EL (cell line): ENCODE results near the gene RBCK1.

Experiments
- DNase-seq: peaks from one replicate; pipeline ENCODE4 v3.0.0-alpha.2; 2016

The RBCK1 gene

DNA sequence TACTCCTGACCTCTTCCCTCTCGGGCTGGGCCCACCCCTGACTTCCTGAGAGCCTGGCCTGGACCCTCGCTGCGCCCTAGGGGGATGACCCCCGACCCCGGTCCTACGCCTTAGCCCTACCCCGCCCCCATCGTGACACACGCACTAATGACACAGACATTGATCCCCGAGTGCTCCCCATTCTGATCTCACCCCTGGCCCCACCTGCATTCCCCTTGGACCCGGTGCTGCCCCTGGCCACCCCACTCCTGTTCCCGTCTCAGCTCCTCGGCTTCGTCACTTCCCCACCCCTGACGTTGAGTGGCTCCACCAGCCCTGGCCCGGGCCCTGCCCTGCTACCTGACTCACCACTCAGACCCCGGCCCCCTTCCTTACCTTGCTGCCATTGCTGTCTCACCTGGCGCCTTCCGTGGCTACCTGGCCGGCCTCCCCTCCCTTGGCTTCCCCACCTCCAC, 12.1 kb downstream of the RBCK1 start:
- no peak for DNase-seq

DNA sequence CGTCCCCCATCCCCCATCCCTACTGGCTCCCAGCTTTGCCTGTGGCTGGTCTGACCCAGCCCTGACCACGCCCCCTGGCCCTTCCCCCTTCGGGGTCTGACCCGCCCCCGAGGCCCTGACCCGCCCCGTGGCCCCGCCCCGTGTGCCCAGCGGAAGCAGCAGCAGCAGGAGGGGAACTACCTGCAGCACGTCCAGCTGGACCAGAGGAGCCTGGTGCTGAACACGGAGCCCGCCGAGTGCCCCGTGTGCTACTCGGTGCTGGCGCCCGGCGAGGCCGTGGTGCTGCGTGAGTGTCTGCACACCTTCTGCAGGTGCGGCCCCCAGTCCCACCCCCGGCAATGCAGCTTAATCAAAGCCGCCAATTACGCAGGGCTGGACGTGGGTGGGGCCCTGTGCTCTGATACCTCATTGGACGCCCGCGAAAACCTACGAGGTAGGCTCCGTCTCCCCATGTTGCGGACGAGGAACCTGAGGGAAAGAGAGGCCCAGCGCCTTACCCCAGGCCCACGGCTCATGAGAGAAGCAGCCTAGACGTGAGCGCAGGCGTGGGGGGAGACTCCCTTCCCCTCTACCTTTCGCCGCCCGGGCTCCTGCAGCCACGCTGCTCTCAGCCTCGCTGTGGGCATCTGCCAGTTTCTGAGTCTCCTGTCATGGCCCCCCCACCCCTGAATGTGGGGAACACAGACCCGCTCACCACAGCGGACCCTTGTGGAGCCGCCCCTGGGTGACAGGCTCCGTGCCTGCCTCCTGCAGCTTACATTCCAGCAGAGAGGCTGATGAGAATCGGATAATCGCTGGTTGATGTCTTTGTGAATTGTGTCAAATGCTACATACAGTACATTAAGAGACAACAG, 12.8 kb downstream of the RBCK1 start:
- DNase-seq, result no peak

DNA sequence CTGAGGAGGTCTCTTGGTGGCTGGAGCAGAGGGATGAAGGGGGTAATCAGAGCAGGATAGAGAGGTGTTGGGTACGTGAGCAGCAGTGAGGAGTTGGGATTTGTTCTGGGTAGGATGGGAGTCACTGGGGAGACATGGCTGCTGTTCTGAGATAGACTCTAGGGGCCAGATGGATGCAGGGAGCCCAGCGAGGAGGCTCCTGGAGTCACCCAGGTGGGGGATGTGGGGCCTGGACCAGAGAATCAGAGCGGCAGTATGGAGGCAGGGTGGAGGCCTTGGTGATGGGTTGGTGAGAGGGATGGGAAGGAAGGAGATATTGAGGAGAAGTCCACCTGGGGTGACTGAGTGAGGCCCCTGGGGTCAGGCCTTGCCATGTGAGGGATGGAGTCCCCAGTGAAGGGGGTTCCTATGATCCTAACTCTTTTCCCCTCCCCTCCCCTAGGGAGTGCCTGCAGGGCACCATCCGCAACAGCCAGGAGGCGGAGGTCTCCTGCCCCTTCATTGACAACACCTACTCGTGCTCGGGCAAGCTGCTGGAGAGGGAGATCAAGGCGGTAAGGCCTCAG, 13.7 kb downstream of the RBCK1 start:
- no peak for DNase-seq

DNA sequence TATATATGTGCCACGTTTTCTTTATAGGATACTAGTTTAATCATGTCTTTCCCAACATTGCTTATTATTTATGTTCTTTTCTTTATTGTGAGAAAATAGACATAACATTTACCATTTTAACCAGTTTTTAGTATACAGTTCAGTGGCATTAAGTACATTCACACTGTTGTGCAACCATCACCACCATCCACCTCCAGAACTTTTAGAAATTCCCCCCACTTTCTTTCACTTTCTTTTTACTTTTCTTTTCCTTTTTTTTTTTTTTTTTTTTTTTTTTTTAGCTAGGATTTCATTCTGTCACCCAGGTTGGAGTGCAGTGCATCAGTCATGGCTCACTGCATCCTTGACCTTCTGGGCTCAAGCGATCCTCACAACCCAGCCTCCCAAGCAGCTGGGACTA, 18.5 kb downstream of the RBCK1 start:
- no peak for DNase-seq

DNA sequence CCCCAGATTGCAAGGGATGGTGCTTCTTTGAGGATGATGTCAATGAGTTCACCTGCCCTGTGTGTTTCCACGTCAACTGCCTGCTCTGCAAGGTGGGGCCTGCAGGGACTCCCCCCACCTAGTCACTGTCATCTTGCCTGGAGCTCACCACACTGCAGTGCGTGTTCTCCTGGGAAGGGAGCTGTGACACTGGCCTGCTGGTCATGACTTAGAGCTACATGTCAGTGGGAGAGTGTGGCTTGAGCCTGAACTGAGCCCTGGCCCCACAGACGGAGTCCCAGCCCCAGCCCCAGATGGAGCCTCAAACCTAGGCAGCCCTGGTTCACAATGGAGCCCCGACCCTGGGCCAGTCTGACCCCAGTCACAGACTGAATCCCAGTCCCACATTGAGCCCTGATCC, 19.3 kb downstream of the RBCK1 start:
- no peak for DNase-seq

DNA sequence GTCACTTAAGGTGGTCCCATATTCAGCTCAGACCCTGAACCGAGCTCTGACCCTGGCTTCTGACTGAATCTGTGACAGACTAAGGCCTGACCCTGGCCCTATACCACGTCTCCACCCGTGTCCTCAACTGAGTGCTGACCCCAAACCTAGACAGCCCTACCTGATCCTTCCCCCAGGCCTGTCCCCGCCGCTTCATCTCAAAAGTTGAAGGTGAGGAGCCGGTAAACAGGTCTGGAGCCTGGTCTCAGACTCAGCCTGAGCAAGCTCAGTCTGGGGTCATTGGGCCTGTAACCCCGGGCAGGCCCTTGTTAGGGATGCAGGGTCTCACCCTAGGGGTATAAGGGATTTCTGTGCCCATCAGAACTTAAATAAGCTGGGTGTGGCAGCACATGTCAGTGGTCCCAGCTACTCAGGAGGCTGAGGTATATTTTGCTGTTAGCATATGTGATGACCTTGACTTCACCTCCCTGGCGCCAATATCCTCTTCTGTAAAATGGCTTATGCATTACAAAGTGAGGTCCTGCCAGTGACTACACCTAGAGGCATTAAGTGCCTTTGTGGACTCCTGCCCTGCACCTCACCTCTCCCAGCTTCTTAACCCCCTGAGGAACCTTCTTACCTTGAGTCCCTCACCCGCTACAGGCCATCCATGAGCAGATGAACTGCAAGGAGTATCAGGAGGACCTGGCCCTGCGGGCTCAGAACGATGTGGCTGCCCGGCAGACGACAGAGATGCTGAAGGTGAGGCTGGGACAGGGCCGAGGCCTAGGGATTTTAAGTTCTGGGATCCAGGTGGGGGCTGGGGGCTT, 20.0 kb downstream of the RBCK1 start:
- DNase-seq, result no peak

DNA sequence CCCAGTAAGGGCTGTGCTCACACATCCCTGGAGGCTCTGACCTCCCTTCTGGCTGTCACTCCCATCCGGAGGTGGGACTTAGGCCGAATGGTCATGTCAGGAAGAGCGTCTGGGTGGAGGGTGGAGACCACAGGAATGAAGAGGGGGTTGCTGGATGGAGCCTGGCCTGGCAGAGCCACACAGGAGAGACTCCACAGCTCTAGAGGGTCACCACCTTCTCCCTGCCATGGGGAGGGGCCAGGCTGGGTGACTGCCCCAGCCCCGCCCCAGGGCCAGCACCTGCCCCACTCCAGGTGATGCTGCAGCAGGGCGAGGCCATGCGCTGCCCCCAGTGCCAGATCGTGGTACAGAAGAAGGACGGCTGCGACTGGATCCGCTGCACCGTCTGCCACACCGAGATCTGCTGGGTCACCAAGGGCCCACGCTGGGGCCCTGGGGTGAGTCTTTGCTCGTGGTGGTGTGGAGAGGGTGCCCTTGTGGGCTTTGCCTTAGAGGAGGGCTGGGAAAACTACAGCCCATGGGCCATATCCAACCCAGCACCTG, 20.6 kb downstream of the RBCK1 start:
- DNase-seq, result no peak

DNA sequence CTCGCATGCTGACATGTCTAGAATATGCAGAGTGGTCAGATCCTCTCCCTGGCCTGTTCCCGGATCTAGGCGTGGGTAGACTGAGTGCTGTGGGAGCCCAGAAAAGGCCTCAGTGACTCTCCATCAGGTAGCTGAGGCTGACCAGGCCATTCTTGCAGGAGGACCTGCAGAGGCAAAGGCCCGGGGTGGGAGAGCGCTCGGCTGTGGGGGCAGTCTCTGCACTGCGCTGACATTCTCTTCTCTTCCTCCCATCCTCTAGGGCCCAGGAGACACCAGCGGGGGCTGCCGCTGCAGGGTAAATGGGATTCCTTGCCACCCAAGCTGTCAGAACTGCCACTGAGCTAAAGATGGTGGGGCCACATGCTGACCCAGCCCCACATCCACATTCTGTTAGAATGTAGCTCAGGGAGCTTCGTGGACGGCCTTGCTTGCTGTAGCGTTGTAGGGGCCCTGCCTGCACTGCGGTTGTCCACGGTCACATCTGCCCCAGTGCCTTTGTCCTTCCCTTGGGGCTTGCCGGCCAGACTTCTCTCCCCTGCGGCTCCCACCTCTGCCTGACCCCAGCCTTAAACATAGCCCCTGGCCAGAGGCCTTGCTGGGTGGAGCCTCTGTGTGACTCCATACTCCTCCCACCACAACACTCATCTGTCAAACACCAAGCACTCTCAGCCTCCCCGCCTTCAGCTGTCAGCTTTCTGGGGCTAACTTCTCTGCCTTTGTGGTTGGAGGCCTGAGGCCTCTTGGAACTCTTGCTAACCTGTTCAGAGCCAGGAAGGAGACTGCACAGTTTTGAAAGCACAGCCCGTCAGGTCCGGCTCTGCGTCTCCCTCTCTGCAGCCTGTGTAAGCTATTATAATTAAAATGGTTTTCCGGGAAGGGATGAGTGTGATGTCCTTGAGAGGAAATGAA, 22.2 kb downstream of the RBCK1 start:
- DNase-seq, result no peak

DNA sequence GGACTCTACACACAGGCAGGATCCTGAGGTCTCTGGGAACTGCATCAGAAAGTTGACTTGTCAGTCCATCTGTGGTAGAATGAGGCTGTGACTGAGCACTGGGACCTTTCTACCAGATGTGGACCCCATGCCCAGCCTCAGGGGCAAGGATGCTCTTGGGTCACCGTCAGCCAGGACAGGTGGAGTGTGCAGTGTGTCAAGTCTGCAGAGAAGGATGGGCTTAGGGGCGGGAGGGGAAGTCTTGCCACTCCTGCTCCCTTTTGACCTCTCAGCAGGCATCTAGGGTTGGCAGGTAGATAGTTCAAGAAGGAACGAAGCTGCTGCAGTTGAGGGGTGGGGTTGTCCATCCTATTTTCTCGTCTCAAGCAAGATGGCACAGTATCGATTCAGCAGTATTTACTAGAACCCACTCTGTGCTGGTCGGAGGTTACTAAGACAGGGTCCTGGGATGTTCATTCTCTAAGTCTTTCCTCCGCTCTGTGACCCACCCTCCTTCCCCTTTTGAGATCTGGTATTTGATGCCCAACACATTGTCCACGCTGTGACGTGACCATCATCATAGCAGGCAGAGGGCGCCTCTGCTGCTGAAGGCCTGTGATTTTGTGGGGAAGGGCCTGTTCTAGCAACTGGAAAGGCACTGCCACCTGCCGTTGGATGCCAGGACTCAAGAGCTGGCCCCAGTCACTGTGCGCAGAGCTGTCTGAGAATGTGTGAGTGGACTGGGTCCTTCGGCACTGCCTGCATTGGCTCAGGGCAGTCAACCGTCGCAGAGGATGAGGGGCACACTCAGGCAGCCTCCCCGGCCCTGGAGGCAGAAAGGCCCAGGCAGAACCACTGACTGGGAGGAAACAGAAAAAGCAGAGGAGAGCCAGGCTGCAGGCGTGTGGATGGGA, 23.2 kb downstream of the RBCK1 start:
- DNase-seq, result peak; percentile 61

DNA sequence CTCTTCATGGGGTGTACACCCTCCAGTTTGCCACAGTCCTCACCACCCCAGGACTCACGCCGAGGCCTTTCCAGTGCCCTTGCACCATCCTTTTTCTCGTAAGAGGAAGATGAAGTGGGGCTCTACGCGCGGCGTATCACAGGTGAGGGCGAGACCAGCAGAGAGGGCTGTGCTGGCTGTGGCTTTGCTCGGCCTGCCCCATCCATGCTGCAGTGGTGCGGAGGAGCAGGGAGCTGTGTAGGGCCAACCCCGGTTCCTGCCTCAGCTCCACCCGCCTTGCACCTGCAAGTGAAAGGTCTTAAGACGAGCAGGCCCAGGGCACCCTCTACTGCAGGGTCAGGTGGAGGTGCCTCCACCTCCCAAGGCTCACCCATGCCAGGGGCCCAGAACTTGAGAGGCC, 24.1 kb downstream of the RBCK1 start:
- DNase-seq, result no peak

DNA sequence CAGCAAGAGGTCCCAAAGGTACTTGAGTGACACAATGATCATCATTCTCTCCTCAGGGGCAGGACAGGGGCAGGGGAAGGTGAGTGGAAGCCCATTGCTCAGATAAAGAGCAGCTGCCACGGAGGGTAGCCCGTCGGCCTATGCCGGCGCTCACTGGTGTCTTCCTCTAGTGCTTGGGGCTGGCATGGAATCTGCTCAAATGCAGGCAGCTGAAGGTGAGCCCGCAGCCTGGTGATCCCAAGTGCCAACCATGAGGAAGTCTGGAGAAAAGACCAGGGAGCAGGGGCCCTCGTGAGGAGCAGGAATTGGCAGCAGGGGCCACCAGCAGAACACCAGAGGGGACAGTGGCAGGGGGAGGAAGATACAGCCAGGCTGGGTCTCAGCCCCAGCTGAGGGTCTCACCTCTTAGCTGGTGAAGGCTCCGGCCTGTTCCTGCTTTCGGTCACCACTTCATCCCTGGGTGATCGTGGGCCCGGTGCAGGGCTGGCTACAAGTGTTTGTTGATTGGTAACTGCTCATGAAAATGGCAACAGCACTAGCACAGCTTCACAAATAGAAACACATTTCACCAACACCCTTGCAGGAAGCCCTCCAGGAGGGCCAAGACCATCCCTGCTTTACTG, 24.7 kb downstream of the RBCK1 start:
- DNase-seq, result no peak

DNA sequence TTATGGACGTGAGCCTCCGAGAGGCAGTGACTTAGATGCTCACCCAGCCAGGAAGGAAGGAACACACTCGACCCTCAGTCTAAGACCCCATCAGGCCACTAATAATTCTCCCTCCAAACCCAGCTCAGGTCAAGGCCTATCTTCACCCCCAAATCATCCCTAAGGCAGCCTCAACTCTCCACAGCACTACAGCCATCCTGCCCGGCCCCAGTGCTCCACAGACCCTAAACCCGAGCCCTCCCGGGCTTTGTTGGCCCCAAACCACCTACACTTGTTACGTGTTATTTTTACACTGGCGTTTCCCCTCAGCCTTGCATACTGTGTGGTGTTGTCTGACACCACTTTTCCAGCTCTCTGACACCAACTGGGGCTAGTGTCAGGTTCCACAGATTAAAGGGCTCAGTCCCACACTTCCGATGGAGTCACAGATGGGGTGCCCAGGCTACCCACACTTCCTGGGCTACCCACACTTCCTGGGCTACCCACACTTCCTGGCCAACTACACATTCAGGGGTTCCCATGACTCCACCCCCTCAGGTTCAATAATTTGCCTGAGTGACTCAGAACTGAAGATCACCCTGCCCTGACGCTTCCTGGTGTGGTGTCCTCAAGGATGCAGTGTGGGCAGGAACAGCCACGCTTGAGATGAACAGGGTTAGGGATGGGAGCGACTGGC, 25.3 kb downstream of the RBCK1 start:
- peak; percentile 45 for DNase-seq

DNA sequence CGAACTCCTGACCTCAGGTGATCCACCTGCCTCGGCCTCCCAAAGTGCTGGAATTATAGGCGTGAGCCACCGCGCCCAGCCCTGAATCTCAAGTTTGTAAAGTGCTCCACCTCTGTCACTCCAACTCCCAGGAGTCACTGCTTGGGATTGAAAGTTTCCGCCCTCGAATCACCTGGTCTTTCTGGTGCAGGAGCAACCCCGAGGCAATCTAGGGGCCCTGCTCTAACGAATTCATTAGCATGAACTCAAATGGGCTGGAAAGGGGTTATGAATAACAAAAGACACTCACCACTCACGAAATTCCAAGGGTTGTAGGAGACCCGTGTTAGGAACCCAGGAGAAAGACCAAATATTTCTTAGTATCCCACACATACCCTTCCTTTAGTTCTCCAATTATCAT, 26.1 kb downstream of the RBCK1 start:
- no peak for DNase-seq

DNA sequence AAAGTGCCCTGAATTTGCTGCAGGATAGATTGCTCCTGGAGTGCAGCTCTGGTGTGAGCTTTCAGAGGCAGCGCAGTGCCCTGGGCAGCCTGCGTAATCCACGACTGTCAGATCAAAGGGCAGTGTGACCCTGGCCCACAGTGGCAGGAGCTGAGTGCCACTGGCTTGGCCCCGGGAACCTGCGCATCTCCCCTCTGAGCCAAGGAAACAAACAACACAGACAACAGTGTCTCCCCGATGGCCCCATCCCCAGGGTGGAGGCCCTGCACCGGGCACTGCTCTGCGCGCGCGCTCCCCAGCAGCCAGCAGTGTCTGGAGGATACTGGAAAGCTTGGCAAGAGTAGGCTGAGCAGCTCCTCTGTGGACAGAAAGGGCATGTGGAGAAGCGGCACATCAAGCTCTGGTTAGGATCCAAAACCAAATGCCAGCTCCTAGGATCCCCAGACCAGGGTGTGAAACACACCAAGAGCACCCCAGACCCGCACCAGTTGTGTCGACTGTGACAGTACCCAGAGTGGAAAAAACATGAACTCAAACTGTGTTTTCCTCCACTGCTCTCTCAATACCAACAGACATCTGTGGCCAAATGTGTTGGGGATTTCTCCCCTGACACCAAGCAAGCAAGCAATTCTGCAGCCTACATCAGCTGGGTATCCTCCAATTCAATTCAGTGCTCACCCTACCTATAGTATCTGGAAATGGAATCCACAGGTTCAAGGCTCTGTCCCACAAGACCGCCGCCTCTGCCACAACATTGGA, 26.7 kb downstream of the RBCK1 start:
- DNase-seq, result no peak

DNA sequence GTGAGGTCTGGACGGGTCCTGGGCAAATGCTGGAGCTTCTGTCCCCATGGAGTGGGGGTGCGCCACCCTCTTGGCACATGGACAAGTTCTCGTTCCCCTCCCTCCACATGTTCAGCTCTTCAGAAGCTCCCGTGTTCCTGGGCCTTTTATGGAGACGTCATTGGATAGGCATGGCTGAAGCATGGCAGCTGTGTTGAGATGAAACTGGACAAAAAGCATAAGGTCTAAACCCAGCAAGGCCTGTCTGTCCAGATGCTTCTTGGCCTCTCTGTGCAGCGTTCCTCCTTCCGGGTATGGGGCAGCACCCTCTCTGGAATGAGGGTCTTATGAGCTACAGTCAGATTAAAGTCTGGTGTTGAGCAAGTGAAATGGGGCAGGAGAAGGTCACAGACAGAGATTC, 27.5 kb downstream of the RBCK1 start:
- DNase-seq, result no peak

DNA sequence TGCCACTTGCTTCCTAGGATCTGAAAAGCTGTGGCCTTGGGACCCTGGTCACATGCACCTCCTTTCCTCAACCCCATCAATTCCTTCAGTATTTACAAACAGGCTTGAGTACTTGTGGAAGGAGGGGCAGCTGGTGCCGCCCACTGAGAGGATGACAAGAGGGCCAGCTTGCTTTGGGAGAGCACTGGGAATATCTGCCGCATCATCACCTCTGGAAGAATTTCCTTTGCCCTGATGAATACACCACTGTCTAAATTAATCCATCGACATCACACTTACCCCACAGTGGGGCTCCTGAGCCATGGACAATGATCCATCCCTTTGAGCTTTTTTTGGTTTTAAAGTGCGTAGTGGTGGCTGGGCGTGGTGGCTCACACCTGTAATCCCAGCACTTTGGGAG, 28.4 kb downstream of the RBCK1 start:
- no peak for DNase-seq

DNA sequence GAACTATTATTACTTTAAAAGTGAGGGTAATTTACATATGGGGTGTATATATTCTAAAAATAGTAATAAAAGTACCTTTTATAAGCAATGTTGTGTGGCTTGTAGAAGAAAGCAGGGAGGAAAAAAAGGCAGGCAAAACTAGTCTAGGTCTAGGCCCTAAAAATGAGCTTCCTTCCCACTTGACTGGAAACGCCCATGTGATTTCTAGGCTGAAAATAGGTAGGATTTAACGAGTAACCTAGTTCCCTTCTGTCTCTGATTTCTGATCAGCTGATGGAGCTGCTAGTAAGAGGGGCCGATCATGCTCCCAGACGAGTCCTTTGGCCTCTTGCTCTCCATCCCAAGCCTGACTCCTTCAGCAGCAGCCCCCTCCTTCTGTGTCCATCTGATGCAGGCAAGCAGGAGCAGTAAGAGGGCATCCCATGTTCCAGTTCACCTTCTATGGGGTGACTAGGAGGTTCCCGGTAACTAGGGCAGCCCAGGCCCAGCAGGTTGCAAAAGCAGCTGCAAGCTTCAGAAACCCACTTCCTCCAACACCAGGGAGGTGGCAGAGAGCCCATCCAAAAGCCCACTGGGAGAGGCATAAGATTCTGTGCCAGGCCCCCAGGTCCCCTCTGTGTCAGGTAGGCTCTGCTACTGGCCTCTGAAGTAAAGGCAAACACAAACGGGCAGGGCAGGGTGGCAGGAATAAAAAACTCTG, 29.8 kb downstream of the RBCK1 start:
- no peak for DNase-seq

DNA sequence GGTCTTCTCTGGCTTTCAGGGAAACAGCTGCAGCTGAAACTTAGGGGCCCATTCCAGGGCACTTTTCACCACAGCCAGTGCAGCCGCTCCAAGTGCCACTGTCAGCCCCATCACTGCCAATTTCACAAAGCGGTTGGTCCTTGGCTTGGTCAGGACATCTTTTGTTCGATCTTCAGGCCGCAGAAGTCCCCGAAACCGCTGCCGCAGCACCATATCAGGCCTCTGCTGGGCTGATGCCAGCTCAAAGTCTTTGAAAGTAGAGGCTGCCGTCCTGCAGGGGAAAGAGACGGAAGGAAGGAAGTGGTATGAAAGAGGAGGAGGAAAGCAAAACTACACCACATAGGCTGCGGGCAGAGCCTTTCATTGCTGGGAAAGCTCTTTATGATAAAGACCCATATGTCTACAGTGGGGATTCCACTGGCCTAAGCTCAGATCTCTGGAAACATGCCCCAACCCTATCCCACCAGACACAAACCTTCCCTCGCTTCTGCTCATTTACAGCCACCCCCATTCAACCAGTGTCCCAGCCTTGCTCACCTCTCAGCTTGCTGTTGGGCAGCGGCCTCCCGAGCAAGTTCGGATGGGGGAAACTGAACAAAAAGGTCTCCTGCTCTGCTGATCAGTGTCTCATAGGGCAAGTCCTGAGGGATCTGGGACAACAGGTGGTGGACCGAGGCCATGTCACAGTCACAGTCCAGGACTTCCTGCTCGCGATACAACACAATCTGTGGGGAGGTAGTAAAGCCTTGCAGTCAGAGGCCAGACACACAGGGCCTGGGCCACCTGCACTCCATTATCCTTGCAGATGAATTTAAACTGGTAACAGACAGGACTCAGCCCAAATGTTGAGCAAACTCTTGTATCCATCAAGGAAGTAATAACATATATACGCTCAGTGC, 30.7 kb downstream of the RBCK1 start:
- no peak for DNase-seq
